HG02970 (cell line): ENCODE data around the gene KCNQ5.

ENCODE experiments used
- ATAC-seq: cut with Tn5 transposase; IDR thresholded peaks from one replicate; pipeline ENCODE4 v1.9.1; 2021; ENCODE audit warnings: mild to moderate bottlenecking, moderate library complexity, moderate number of reproducible peaks; ENCODE audit not compliant: unreplicated experiment, low FRiP score

KCNQ5 gene

DNA sequence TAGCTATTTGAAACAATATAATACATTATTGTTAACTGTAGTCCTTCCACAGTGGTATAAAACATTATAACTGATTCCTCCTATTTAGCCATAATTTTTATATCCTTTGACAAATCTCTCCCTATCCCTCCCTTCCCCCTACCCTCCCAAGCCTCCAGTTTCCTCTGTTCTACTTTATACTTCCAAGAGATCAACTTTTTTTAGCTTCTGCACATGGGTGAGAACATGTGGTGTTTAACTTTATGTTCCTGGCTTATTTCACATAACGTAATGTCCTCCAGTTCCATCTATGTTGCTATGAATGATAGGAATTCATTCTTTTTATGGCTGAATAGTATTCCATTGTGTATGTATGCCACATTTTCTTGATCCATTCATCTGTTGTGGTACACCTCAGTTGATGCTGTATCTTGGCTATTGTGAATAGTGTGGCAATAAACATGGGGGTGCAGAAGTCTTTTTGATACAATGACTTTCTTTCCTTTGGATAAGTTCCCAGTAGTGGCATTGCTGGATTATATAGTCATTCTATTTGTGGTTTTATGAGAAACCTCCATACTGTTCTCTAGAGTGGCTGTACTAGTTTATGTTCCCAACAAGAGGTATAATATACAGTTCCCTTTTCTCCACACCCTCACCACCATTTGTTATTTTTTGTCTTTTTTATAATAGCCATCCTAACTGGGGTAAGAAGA lies 205.0 kb downstream of the KCNQ5 start:
- no peak for ATAC-seq

DNA sequence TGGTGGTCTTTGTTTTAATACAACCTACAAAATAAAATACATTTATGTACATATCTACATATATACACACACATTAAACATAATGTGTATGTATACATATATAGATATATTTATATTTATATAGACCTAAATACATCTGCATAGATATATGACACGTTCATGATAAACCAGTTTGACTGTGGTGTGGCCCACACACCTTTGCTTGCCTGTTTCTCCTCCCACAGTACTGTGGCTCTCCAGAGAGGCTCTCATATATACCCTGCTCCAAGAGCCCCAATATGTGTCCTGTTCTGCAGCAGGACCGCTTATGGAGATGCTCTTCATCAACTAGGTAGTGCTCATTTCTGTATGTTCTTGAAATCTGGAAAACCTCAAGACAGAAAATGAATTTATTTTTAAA lies 207.0 kb downstream of the KCNQ5 start:
- no peak for ATAC-seq

GRCh38 chr6:72832271-72832670 lies 210.4 kb downstream of the KCNQ5 start:
- no peak for ATAC-seq

DNA sequence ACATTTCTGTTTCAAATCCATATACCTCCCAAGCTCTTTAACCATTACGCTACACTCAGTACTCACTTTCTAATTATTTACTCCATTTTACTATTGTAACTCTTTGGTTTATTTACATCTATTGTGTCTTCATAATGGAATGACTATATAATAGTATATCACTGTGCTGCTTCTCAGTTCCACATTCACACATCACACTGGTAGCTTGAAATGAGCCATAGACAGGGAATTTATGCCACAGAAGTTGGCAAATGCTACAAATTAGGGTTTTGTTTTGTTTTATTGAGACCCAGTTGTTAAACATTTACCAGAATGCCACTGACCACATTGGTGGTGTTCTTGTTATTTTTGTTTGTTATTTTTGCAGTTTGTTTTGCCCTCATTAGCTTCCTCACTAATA lies 213.9 kb downstream of the KCNQ5 start:
- ATAC-seq, result no peak

DNA sequence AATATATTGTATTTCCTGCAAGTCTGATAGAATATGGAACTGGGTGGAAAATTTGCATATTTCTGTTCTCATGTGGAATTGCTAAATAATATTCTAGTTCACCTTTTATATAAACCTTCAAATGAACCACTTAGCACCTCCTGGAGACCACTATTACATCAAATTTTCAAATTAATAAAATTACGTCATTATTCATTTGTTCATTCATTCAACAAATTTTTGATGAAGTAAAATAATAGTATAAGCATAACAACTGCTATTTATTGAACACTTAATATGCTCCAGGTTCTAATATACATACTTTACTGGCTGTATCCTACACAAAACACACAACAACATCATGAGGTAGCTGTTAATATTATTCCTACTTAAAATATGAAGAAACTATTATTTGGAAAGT lies 215.1 kb downstream of the KCNQ5 start:
- no peak for ATAC-seq

DNA sequence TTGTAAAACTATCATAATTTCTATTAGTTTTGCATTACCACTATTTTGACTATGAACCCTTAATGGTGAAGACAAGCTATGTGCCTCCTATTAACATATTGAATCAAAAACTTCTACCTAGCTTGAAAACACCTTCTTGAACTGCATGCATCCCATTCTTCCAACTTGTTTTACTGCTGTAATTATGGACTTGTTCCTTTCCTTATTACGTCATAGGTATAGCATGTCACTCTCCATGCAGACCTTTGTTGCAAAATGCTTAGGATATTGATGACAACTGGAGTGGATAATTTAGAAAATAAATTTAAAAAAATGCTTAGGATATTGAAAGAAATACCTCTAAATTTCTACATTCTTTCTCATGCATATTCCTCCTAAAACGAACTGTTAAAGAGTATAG lies 219.3 kb downstream of the KCNQ5 start:
- ATAC-seq, result no peak

DNA sequence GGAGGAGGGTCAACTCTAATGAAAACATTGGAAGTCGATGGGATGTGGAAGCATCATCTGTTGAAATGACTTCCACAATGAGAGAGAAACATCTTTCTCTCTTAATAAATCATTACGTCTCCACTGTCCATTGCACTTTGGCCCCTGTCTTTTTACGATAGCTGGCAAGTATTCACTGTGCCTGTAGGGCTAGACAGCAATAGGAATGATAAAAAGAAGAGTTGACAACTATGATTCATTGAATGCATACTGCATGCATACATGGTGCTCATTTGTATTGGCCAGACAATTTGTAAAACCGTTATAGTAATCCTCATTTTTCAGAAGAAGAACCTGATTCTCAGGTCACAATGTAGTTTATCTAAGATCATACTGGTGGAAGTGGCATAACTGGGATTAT lies 220.3 kb downstream of the KCNQ5 start:
- no peak for ATAC-seq

DNA sequence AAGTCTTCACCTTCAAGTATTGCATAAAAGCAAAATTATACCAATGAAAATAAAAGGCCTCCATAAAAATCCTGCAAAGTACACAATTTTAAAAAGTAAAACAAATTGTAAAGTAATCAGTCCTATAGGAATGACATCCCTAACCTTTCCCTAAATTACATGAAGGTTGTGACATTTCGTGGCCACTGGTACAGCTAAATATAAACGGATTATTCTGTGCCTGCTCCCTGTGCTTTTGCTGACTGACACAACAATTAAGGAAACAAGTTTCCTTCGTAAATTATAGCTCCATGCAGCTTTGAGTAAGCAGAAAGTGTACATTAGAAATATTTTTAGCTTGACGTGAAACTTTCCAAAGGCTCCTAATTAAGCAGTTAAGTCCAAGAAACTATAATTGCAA lies 222.8 kb downstream of the KCNQ5 start:
- ATAC-seq, result no peak

DNA sequence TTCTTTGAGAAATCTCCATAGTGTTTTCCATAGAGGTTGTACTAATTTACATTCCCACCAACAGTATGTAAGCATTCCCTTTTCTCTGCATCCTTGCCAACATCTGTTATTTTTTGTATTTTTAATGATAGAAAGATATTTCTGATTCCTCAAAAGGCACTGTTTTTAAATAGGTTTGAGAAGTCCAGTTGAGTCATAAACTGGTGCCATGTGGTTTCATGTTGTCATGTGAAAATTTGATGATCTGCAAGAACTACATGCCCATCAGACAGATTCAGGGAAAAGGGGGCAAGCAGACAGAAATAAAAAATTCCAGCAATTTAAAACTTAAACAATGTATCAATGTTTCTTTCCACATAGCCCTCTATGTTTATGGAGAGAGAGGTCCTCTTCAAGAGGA lies 227.5 kb downstream of the KCNQ5 start:
- no peak for ATAC-seq

DNA sequence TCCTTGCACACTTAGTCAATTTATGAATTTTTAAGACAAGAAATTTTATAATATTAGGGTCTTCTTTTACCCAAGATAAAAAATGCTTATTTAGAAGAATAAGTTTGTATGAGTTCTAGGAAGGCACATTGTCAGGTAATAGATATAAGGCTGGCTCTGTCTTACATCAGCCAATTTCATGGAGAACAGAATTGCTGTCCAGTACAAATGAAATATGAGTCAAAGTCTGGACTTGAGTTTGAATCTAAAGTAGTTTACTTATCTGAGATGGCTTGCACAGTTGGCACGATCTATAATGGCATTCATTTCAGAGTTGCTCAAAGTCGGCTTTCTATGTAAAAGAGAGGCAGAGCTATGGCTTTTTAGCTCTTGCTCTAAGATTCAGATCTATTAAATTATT lies 228.2 kb downstream of the KCNQ5 start:
- ATAC-seq, result no peak

GRCh38 chr6:72850469-72850868 lies 228.6 kb downstream of the KCNQ5 start:
- no peak for ATAC-seq

GRCh38 chr6:72855471-72855870 lies 233.6 kb downstream of the KCNQ5 start:
- no peak for ATAC-seq

DNA sequence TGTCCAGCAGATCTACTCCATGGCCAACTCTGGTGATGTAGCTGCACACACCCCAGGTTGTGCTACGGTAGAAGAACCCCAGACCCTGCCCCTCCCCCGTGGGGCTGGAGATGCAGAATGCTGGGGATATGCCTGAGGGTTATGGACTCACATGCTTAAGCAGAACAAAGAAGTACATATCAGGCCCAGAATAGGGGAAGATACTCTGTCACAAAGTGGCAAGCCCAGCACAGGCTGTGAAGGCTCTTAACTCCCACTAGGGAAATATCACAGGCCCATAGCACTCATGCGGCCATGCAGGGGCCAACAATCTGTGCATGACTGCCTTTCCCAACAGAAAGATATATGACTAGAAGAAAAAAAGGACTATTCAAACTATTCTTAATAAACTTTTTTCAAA lies 234.9 kb downstream of the KCNQ5 start:
- no peak for ATAC-seq

DNA sequence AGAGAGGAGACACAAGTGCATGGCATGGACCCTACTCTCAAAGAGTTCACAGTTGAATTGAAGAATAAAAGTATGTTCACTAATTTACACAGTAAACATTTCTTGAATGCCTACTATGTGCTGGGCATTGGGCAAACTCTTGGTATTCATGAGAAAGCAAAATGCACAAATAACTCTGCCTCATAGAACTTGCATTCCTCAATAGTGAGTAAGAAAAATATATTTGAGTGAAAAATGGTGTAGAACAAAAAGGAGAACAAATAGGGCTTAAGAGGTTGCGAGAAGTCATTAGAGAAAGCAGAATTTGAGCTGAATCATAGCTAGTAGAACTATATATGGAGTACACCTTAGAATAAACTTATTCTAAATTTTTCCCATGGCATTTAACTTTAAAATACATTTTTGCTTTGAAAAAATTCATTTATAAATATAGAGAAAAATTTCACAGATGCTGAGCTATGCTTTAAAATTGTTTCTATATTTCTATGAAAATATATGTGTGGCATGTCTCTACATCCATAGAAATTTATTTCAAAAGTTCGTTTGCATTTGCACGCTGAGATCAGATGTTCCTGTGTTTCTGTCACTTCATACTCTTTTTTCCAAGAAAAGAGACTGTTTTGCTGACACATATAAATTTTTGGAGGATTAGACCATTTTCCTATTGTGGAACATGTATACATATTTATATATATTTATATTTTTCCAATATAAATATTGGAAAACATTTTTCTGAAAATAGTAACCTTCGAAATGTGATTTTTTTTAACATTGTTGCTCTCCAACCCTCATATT lies 236.1 kb downstream of the KCNQ5 start:
- no peak for ATAC-seq

- no peak for ATAC-seq
Observed at GRCh38 chr6:72861059-72861458, 239.2 kb downstream of the KCNQ5 start.

GRCh38 chr6:72861935-72862432 lies 240.1 kb downstream of the KCNQ5 start:
- no peak for ATAC-seq

- ATAC-seq, result no peak
Observed at GRCh38 chr6:72863131-72863530, 241.3 kb downstream of the KCNQ5 start.

DNA sequence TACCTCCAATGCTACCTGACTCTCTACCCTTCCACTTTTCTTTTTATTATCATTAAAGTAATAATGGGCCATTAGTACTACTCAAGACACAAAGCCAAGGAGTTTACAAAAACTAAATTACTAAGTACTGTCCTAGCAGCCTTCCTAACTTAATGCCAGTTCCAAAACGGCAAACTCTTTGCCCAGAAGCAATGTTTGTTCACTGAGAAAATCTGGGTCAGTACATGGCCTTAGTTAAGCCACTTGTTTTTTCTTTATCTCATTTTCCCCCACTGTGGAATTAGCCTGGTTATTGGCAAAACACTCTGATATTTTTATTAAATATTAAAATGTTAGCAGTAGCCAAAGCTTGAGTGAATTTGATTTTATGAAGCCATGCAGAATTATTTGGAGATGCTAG lies 242.4 kb downstream of the KCNQ5 start:
- no peak for ATAC-seq

GRCh38 chr6:72864799-72865198 lies 242.9 kb downstream of the KCNQ5 start:
- no peak for ATAC-seq

GRCh38 chr6:72865467-72865866 lies 243.6 kb downstream of the KCNQ5 start:
- no peak for ATAC-seq

DNA sequence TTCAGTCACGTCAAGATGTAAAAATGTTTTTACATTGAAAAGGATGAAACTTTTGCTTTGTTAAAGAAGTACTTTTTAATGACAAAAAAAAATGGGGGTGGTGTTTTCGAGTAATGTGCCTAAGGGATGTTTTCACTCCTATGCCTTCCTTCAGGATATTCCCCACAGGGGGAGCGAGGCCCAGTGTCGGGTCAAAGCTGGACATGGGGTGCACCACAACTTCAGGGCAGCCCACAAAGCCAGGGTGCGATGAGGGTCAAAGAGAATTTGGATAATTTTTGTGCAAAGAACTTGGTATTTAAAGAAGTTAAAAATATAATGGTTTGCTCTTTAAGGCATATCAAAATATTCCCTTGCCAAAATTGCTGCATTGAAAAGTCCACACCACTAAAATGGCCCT lies 247.8 kb downstream of the KCNQ5 start:
- ATAC-seq, result no peak

GRCh38 chr6:72873433-72873832 lies 251.6 kb downstream of the KCNQ5 start:
- no peak for ATAC-seq
